Measurements from ENCODE around the gene RPL27. TPM values are rescaled to one million over a fixed set of nuclear protein-coding genes. Genes with fewer than 3 reads are reported as not detected.

RPL27 gene
- polyA plus RNA-seq, 1 donor (not counting 4 experiments of a cell fraction or from before 2014, with no cell fraction given) = 7,614 TPM

GRCh38 chr17:42980766-42981397, 17.3 kb upstream of the RPL27 start:
- peaks cover 14% of the 10 kb centered on the region for H3K4me1 ChIP-seq (ENCODE audit: control insufficient read depth, extremely low read depth, insufficient read depth, low read length)
- H3K79me2 ChIP-seq (ENCODE audit: control insufficient read depth, insufficient read depth, low read length) = peaks cover 34% of the 10 kb centered on the region
- dilution Hi-C loops (cut with MboI; ENCODE audit: extremely low pct_ligation_motif_present, low sequenced_read_pairs) = no loop called here
- H3K36me3 ChIP-seq (ENCODE audit: control insufficient read depth in 2 of 2, extremely low read depth in 1 of 2, insufficient read depth in 2 of 2, low read length in 2 of 2) = peaks cover 0 to 8% of the 10 kb centered on the region in 2 experiments
- peak overlapping the region; percentile 78 for H3K27ac ChIP-seq (ENCODE audit: control insufficient read depth, insufficient read depth, low read length)
- no peaks in the 10 kb centered on the region for H4K20me1 ChIP-seq (ENCODE audit: control insufficient read depth, extremely low read depth, insufficient read depth, low read length)
- H3K9ac ChIP-seq (ENCODE audit: control insufficient read depth, extremely low read depth, insufficient read depth, low read length) = peak overlapping the region; percentile 85
- H3K4me3 ChIP-seq (ENCODE audit: control insufficient read depth in 2 of 3, extremely low read depth in 1 of 3, insufficient read depth in 2 of 3, low read depth in 1 of 3, low read length in 3 of 3) = peak overlapping the region; percentile 78 to 91 (median 90)
- peak overlapping the region; percentile 95 for H2AFZ ChIP-seq (ENCODE audit: control insufficient read depth, low read length)
- FAIRE-seq (no peak), DNase-seq (ENCODE audit: low read depth, low spot score) (no peak)
- H3K9me3 ChIP-seq (ENCODE audit: control insufficient read depth, low read depth, low read length) = no peaks in the 10 kb centered on the region
- H3K27me3 ChIP-seq (ENCODE audit: control insufficient read depth, extremely low read depth, insufficient read depth, low read length) = no peaks in the 10 kb centered on the region
- H3K4me2 ChIP-seq (ENCODE audit: control insufficient read depth, extremely low read depth, insufficient read depth, low read depth, low read length) = peak overlapping the region; percentile 96
- TF ChIP-seq EZH2 (IDR thresholded peaks at IDR 0.05; ENCODE audit: low read length) (no peak), CTCF (optimal IDR thresholded peaks at IDR 0.05 in 1 of 3, IDR thresholded peaks at IDR 0.05 in 1 of 3, conservative IDR thresholded peaks at IDR 0.05 in 1 of 3; ENCODE audit: extremely low read depth in 1 of 3, insufficient read depth in 2 of 3, low read length in 3 of 3) (peak in 2 of 3 experiments; percentile 43)
- no peaks in the 10 kb centered on the region for H3K9me1 ChIP-seq (ENCODE audit: control insufficient read depth, extremely low read depth, insufficient read depth, low read length)

GRCh38 chr17:42982266-42982665, 16.0 kb upstream of the RPL27 start:
- H3K9me1 ChIP-seq (ENCODE audit: control insufficient read depth, extremely low read depth, insufficient read depth, low read length) = no peaks in the 10 kb centered on the region
- DNase-seq (ENCODE audit: low read depth, low spot score) (no peak), FAIRE-seq (no peak)
- no peak for TF ChIP-seq EZH2 (IDR thresholded peaks at IDR 0.05; ENCODE audit: low read length)
- no peak for TF ChIP-seq CTCF (optimal IDR thresholded peaks at IDR 0.05 in 1 of 3, IDR thresholded peaks at IDR 0.05 in 1 of 3, conservative IDR thresholded peaks at IDR 0.05 in 1 of 3; ENCODE audit: extremely low read depth in 1 of 3, insufficient read depth in 2 of 3, low read length in 3 of 3)
- no peaks in the 10 kb centered on the region for H4K20me1 ChIP-seq (ENCODE audit: control insufficient read depth, extremely low read depth, insufficient read depth, low read length)
- H3K9ac ChIP-seq (ENCODE audit: control insufficient read depth, extremely low read depth, insufficient read depth, low read length) = no peak overlapping the region
- no peaks in the 10 kb centered on the region for H3K9me3 ChIP-seq (ENCODE audit: control insufficient read depth, low read depth, low read length)
- peak overlapping the region; percentile 96 for H3K4me2 ChIP-seq (ENCODE audit: control insufficient read depth, extremely low read depth, insufficient read depth, low read depth, low read length)
- dilution Hi-C loops (cut with MboI; ENCODE audit: extremely low pct_ligation_motif_present, low sequenced_read_pairs) = no loop called here
- H3K36me3 ChIP-seq (ENCODE audit: control insufficient read depth in 2 of 2, extremely low read depth in 1 of 2, insufficient read depth in 2 of 2, low read length in 2 of 2) = peaks cover 2 to 14% of the 10 kb centered on the region in 2 experiments
- H3K4me1 ChIP-seq (ENCODE audit: control insufficient read depth, extremely low read depth, insufficient read depth, low read length) = peaks cover 14% of the 10 kb centered on the region
- H3K4me3 ChIP-seq (ENCODE audit: control insufficient read depth in 2 of 3, extremely low read depth in 1 of 3, insufficient read depth in 2 of 3, low read depth in 1 of 3, low read length in 3 of 3) = no peak overlapping the region
- peaks cover 34% of the 10 kb centered on the region for H3K79me2 ChIP-seq (ENCODE audit: control insufficient read depth, insufficient read depth, low read length)
- H3K27ac ChIP-seq (ENCODE audit: control insufficient read depth, insufficient read depth, low read length) = no peak overlapping the region
- H2AFZ ChIP-seq (ENCODE audit: control insufficient read depth, low read length) = no peak overlapping the region
- no peaks in the 10 kb centered on the region for H3K27me3 ChIP-seq (ENCODE audit: control insufficient read depth, extremely low read depth, insufficient read depth, low read length)
